Spinal cord (tissue), 10 donors: ENCODE results near the gene WDR54. TPM values are rescaled to one million over a fixed set of nuclear protein-coding genes. Genes with fewer than 3 reads are reported as not detected.

Experiments used
- DNase-seq, 6 donors: peaks; one replicate each; pipeline versions ENCODE4 v3.0.0 to v3.0.0-alpha.2; 2013 to 2015; ENCODE audit warnings: low spot score in 6 of 6, low read depth in 4 of 6
- H3K27ac ChIP-seq: one replicate; pipeline ENCODE4 v1.5.1; 2013; ENCODE audit warnings: low read depth, low read length, control low read depth
- H3K27me3 ChIP-seq: one replicate; pipeline ENCODE4 v1.6.1; 2013; ENCODE audit warnings: low read length; ENCODE audit not compliant: control insufficient read depth, insufficient read depth
- H3K36me3 ChIP-seq: one replicate; pipeline ENCODE4 v1.6.1; 2013; ENCODE audit warnings: low read length; ENCODE audit not compliant: control insufficient read depth, insufficient read depth
- H3K4me1 ChIP-seq: one replicate; pipeline ENCODE4 v1.6.1; 2013; ENCODE audit warnings: low read length; ENCODE audit not compliant: control insufficient read depth, insufficient read depth
- H3K4me3 ChIP-seq: one replicate; pipeline ENCODE4 v1.5.1; 2013; ENCODE audit warnings: low read depth, low read length, control low read depth
- H3K9me3 ChIP-seq: one replicate; pipeline ENCODE4 v1.6.1; 2013; ENCODE audit warnings: low read length; ENCODE audit not compliant: control insufficient read depth, insufficient read depth
- WGBS: methylation state at CpG from one replicate; pipeline ENCODE4 v1.1.5; 2013; ENCODE audit warnings: missing lambda C conversion rate; ENCODE audit not compliant: insufficient coverage; 5-methylcytosine and 5-hydroxymethylcytosine counted together
- polyA plus RNA-seq, 2 donors: library from polyadenylated mRNA; unstranded; fragments of 120-200 nt; gene quantifications; one replicate each; pipeline ENCODE4 v1.2.1, GENCODE V29; 2013; ENCODE audit not compliant: insufficient read length in 2 of 2
- total RNA-seq, 2 donors: library from RNA; depleted of rRNA in 1 of 2; stranded (reverse); fragments of 120-200 nt in 1 of 2; fragments of >200 nt in 1 of 2; gene quantifications; one replicate each; pipeline versions ENCODE4 v1.2.3 to v1.2.4, GENCODE V29; 2013 to 2014
- donor health status: healthy.

Gene WDR54
- total and polyA plus RNA-seq, 4 donors = 17.0 to 40.5 (median 37.7) TPM

- Histone ChIP-seq H3K9me3 (no peaks in the 10 kb centered on the region), H3K4me3 (peak within 1 kb of the TSS; percentile 76), H3K27ac (peak within 1 kb of the TSS; percentile 95), H3K4me1 (peaks cover 26% of the 10 kb centered on the region), H3K27me3 (no peaks in the 10 kb centered on the region), H3K36me3 (peaks cover 40% of the 10 kb centered on the region)
- peak; percentile 93 to 99 (median 96) for DNase-seq
- WGBS = under 1% methylated on average over 60 of the region's 66 CpGs
These were observed 50.8 kb downstream of the WDR54 start, which contains the start of gene MRPL53 for GRCh38 chr2:74472086-74472944. Gene MRPL53 (minus strand): TSS chr2:74472680. CDS start chr2:74472660, 20 bp downstream.

- Histone ChIP-seq H3K9me3 (no peaks in the 10 kb centered on the region), H3K4me3 (peak overlapping the region; percentile 76), H3K27ac (peak overlapping the region; percentile 95), H3K36me3 (peaks cover 44% of the 10 kb centered on the region), H3K4me1 (peaks cover 26% of the 10 kb centered on the region), H3K27me3 (no peaks in the 10 kb centered on the region)
- no peak for DNase-seq
- 11% methylated on average over 5 of the region's 7 CpGs for WGBS
These were observed 51.4 kb downstream of the WDR54 start for GRCh38 chr2:74472945-74473258.

GRCh38 chr2:74474481-74474880, 53.0 kb downstream of the WDR54 start:
- H3K4me3 ChIP-seq = no peak overlapping the region
- no peak for DNase-seq
- no peak overlapping the region for H3K27ac ChIP-seq
- H3K36me3 ChIP-seq = peaks cover 52% of the 10 kb centered on the region
- no peaks in the 10 kb centered on the region for H3K9me3 ChIP-seq
- H3K4me1 ChIP-seq = peaks cover 26% of the 10 kb centered on the region
- 98% methylated on average over 6 of the region's 6 CpGs for WGBS
- H3K27me3 ChIP-seq = no peaks in the 10 kb centered on the region

GRCh38 chr2:74474899-74475298, 53.4 kb downstream of the WDR54 start:
- no peak for DNase-seq
- 77% methylated on average over 3 of the region's 5 CpGs for WGBS
- peaks cover 26% of the 10 kb centered on the region for H3K4me1 ChIP-seq
- no peaks in the 10 kb centered on the region for H3K9me3 ChIP-seq
- no peak overlapping the region for H3K27ac ChIP-seq
- peaks cover 55% of the 10 kb centered on the region for H3K36me3 ChIP-seq
- no peaks in the 10 kb centered on the region for H3K27me3 ChIP-seq
- no peak overlapping the region for H3K4me3 ChIP-seq

Other genes starting within 250 kb of the WDR54 start
- gene MOB1A, start 242.9 kb upstream of the WDR54 start, total RNA-seq = 10 to 100 TPM; 70.9 to 73.4 TPM
- gene MOB1A, start 242.9 kb upstream of the WDR54 start, polyA plus RNA-seq = 10 to 100 TPM; 34.5 to 35.5 TPM
- 10 to 100 TPM; 16.9 to 28.0 TPM for gene MTHFD2, start 223.1 kb upstream of the WDR54 start, total RNA-seq
- 10 to 100 TPM; 24.3 to 28.2 TPM for gene MTHFD2, start 223.1 kb upstream of the WDR54 start, polyA plus RNA-seq
- gene SLC4A5, start 78.3 kb upstream of the WDR54 start, total RNA-seq = 10 to 100 TPM in 1 of 2 donors, 1 to 10 TPM in 1; 1.2 to 22.3 TPM
- gene SLC4A5, start 78.3 kb upstream of the WDR54 start, polyA plus RNA-seq = 1 to 10 TPM; 2.4 to 3.9 TPM
- 100 to 1,000 TPM in 1 of 2 donors, 10 to 100 TPM in 1; 99.4 to 117 TPM for gene DCTN1, start 41.4 kb upstream of the WDR54 start, total RNA-seq
- gene DCTN1, start 41.4 kb upstream of the WDR54 start, polyA plus RNA-seq = 100 to 1,000 TPM; 277 to 296 TPM
- 1 to 10 TPM; 1.2 to 4.7 TPM for gene C2orf81, start 111 bp upstream of the WDR54 start, total RNA-seq
- gene C2orf81, start 111 bp upstream of the WDR54 start, polyA plus RNA-seq = 1 to 10 TPM; 5.9 TPM
- gene RTKN, start 20.2 kb downstream of the WDR54 start, total RNA-seq = 10 to 100 TPM; 32.9 to 52.5 TPM
- 10 to 100 TPM; 66.9 to 76.5 TPM for gene RTKN, start 20.2 kb downstream of the WDR54 start, polyA plus RNA-seq
- 10 to 100 TPM in 1 of 2 donors, 1 to 10 TPM in 1; 9.1 to 34.7 TPM for gene INO80B, start 33.4 kb downstream of the WDR54 start, total RNA-seq
- 10 to 100 TPM; 22.1 to 38.7 TPM for gene INO80B, start 33.4 kb downstream of the WDR54 start, polyA plus RNA-seq
- gene WBP1, start 36.7 kb downstream of the WDR54 start, total RNA-seq = 10 to 100 TPM; 25.8 to 86.5 TPM
- gene WBP1, start 36.7 kb downstream of the WDR54 start, polyA plus RNA-seq = 100 to 1,000 TPM; 110 to 140 TPM
- gene MOGS, start 43.7 kb downstream of the WDR54 start, total RNA-seq = 10 to 100 TPM; 22.7 to 38.0 TPM
- gene MOGS, start 43.7 kb downstream of the WDR54 start, polyA plus RNA-seq = 10 to 100 TPM; 34.5 to 42.2 TPM
- gene MRPL53, start 51.0 kb downstream of the WDR54 start, total RNA-seq = 10 to 100 TPM; 12.7 to 80.6 TPM
- gene MRPL53, start 51.0 kb downstream of the WDR54 start, polyA plus RNA-seq = 10 to 100 TPM; 52.3 to 56.7 TPM
- gene CCDC142, start 61.3 kb downstream of the WDR54 start, total RNA-seq = 10 to 100 TPM; 20.8 to 23.4 TPM
- gene CCDC142, start 61.3 kb downstream of the WDR54 start, polyA plus RNA-seq = 10 to 100 TPM in 1 of 2 donors, 1 to 10 TPM in 1; 9.3 to 18.6 TPM
- gene TTC31, start 61.4 kb downstream of the WDR54 start, total RNA-seq = 10 to 100 TPM in 1 of 2 donors, 1 to 10 TPM in 1; 5.6 to 15.1 TPM
- 10 to 100 TPM; 21.5 to 21.8 TPM for gene TTC31, start 61.4 kb downstream of the WDR54 start, polyA plus RNA-seq
- under 1 TPM in 1 of 2 donors, not detected in 1; 0.33 TPM for gene LBX2, start 77.9 kb downstream of the WDR54 start, total RNA-seq
- gene LBX2, start 77.9 kb downstream of the WDR54 start, polyA plus RNA-seq = under 1 TPM in 1 of 2 donors, not detected in 1; 0.69 TPM
- 10 to 100 TPM; 10.0 to 21.5 TPM for gene PCGF1, start 86.0 kb downstream of the WDR54 start, total RNA-seq
- 10 to 100 TPM; 16.9 to 21.3 TPM for gene PCGF1, start 86.0 kb downstream of the WDR54 start, polyA plus RNA-seq
- gene TLX2, start 92.7 kb downstream of the WDR54 start, total RNA-seq = under 1 TPM in 1 of 2 donors, not detected in 1; 0.69 TPM
- under 1 TPM; 0.11 to 0.27 TPM for gene TLX2, start 92.7 kb downstream of the WDR54 start, polyA plus RNA-seq
- under 1 TPM in 1 of 2 donors, not detected in 1; 0.28 TPM for gene DQX1, start 104.5 kb downstream of the WDR54 start, total RNA-seq
- gene DQX1, start 104.5 kb downstream of the WDR54 start, polyA plus RNA-seq = under 1 TPM; 0.32 to 0.62 TPM
- 10 to 100 TPM; 62.6 to 99.0 TPM for gene AUP1, start 108.0 kb downstream of the WDR54 start, total RNA-seq
- 100 to 1,000 TPM; 109 to 131 TPM for gene AUP1, start 108.0 kb downstream of the WDR54 start, polyA plus RNA-seq
- gene HTRA2, start 108.2 kb downstream of the WDR54 start, total RNA-seq = 10 to 100 TPM; 32.0 to 47.2 TPM
- gene HTRA2, start 108.2 kb downstream of the WDR54 start, polyA plus RNA-seq = 10 to 100 TPM; 55.8 to 57.3 TPM
- 10 to 100 TPM; 10.5 to 18.2 TPM for gene LOXL3, start 132.2 kb downstream of the WDR54 start, total RNA-seq
- 10 to 100 TPM; 18.1 to 18.8 TPM for gene LOXL3, start 132.2 kb downstream of the WDR54 start, polyA plus RNA-seq
- gene DOK1, start 133.0 kb downstream of the WDR54 start, total RNA-seq = 10 to 100 TPM in 1 of 2 donors, 1 to 10 TPM in 1; 7.5 to 14.5 TPM
- 10 to 100 TPM; 11.0 to 14.2 TPM for gene DOK1, start 133.0 kb downstream of the WDR54 start, polyA plus RNA-seq
- under 1 TPM; 0.33 to 0.69 TPM for gene M1AP, start 226.6 kb downstream of the WDR54 start, total RNA-seq
- gene M1AP, start 226.6 kb downstream of the WDR54 start, polyA plus RNA-seq = 1 to 10 TPM; 1.1 to 1.3 TPM
- gene SEMA4F, start 232.5 kb downstream of the WDR54 start, total RNA-seq = 10 to 100 TPM in 1 of 2 donors, 1 to 10 TPM in 1; 7.3 to 17.2 TPM
- gene SEMA4F, start 232.5 kb downstream of the WDR54 start, polyA plus RNA-seq = 10 to 100 TPM; 23.0 to 27.6 TPM